ENCODE measurements around the gene DCP1A. TPM values are rescaled to one million over a fixed set of nuclear protein-coding genes. Genes with fewer than 3 reads are reported as not detected.

Gene DCP1A
- total and polyA plus RNA-seq, 9 of the 15 experiments (the other 6 are each of a cell fraction or from before 2014, with no cell fraction given): 6.6 to 33.7 (median 13.3) TPM

DNA sequence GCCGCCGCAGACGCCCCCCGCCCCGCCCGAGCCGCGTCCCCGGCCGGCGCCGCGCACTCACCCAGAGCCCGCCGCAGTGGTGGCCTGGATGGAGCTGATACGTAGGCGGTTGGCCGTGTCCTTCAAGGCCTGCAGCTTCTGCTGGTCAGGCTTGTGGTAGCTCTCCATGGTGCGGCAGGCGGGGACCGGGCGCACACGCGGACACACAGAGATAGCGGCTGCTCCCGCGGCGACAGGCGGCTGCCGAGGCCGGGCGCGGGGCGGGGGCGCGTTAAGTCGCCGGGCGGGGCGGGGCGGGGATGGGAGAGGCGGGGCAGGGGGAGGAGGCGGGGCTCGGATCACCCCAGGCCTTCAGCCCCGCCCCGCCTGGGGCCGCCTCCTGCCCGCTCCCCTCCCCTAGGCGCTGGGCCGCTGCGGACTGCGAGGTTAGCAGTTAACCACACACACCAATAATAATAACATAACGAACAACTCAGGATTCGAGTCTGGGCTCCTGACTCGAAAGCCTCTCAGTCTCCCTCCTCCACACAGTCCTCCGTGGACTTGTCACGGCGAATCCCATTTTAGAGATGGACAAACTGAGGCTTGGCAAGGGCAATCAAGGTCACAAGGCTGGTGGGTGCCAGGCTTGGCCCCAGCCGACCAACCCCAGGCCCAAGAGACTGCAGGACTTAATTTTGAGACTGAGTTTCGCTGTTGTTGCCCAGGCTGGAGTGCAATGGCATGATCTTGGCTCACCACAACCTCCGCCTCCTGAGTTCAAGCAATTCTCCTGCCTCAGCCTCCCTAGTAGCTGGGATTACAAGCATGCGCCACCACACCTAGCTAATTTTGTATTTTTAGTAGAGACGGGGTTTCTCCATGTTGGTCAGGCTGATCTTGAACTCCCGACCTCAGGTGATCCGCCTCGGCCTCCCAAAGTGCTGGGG, 91.3 kb downstream of the DCP1A start, which contains the start of gene TKT:
Gene TKT, minus strand, starts transcription at position 248 of the 929 bp plus-strand sequence. Its CDS starts 80 bp downstream, at position 168.
- H3K4me3 ChIP-seq: peak within 1 kb of the TSS; percentile 85
- H3K79me2 ChIP-seq (ENCODE audit: control insufficient read depth, insufficient read depth, low read length): peaks cover 51% of the 10 kb centered on the region
- H3K27me3 ChIP-seq (ENCODE audit: control insufficient read depth in 2 of 2, insufficient read depth in 2 of 2, low read length in 2 of 2): no peaks in the 10 kb centered on the region
- intact Hi-C loops (cut with micrococcal nuclease): no loop called here
- 19% methylated on average over 13 of the region's 66 CpGs for WGBS (ENCODE audit: insufficient coverage, low coverage, missing lambda C conversion rate)
- peak; percentile 85 for ATAC-seq
- peak within 1 kb of the TSS; percentile 78 to 97 for H3K9ac ChIP-seq (ENCODE audit: insufficient read depth in 1 of 2, low read depth in 2 of 2, low read length in 2 of 2)
- FAIRE-seq: no peak
- peaks cover 2% of the 10 kb centered on the region for H3K9me1 ChIP-seq (ENCODE audit: control insufficient read depth, insufficient read depth, low read length)
- in situ Hi-C loops (cut with MboI): no loop called here
- BruUV-seq (replicated peaks): no TSS peak
- H3K4me2 ChIP-seq (ENCODE audit: insufficient read depth, low read length): peak within 1 kb of the TSS; percentile 89
- CTCF ChIA-PET (ENCODE audit: low intra/inter-chr PET ratio): no interaction called here
- H3K4me1 ChIP-seq (replicated peaks in 1 of 2; ENCODE audit: control insufficient read depth in 2 of 2, insufficient read depth in 2 of 2, low read length in 2 of 2): peaks cover 33 to 49% of the 10 kb centered on the region in 2 experiments; a peak in 4 of 5 replicates
- peak within 1 kb of the TSS; percentile 77 for H3K27ac ChIP-seq (ENCODE audit: extremely low read depth, low read depth, low read length)
- peaks cover 25% of the 10 kb centered on the region for H4K20me1 ChIP-seq (replicated peaks; ENCODE audit: control insufficient read depth, insufficient read depth, low read length)
- POLR2A ChIA-PET: interaction anchor here (1.5 kb wide), 1 partner anchor 13 kb away, joined by 3 read pairs; no protein-coding TSS in a partner anchor
- no peaks in the 10 kb centered on the region for H3K9me3 ChIP-seq (replicated peaks; ENCODE audit: control insufficient read depth, insufficient read depth, low read depth, low read length)
- H2AFZ ChIP-seq (ENCODE audit: low read depth, low read length): peak within 1 kb of the TSS; percentile 76
- peak; percentile 91 to 98 (median 97) for DNase-seq (ENCODE audit: extremely low read depth in 1 of 4, low spot score in 3 of 4)
- H3K36me3 ChIP-seq (ENCODE audit: control insufficient read depth, insufficient read depth, low read length): peaks cover 25% of the 10 kb centered on the region
- TF ChIP-seq IFI16 (CRISPR knock-in tag; IDR thresholded peaks at IDR 0.05): no peak
- no peak for TF ChIP-seq BRD9 (IDR thresholded peaks at IDR 0.05; ENCODE audit: low read depth, partially characterized antibody)
- peak; percentile 96 for TF ChIP-seq ZNF263 (CRISPR knock-in tag; IDR thresholded peaks at IDR 0.05; ENCODE audit: borderline replicate concordance)
- TF ChIP-seq, protein P1, sequence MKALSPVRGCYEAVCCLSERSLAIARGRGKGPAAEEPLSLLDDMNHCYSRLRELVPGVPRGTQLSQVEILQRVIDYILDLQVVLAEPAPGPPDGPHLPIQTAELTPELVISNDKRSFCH (CRISPR knock-in tag; IDR thresholded peaks at IDR 0.05): no peak
- TF ChIP-seq, protein P1 (tag; IDR thresholded peaks at IDR 0.05): peak; percentile 21; the same call in 1 of the 2 replicates
- TF ChIP-seq SMARCE1 (IDR thresholded peaks at IDR 0.05): 0 out of 2 replicates have a peak, but pooled peaks have one; percentile 23
- TF ChIP-seq, protein P2, sequence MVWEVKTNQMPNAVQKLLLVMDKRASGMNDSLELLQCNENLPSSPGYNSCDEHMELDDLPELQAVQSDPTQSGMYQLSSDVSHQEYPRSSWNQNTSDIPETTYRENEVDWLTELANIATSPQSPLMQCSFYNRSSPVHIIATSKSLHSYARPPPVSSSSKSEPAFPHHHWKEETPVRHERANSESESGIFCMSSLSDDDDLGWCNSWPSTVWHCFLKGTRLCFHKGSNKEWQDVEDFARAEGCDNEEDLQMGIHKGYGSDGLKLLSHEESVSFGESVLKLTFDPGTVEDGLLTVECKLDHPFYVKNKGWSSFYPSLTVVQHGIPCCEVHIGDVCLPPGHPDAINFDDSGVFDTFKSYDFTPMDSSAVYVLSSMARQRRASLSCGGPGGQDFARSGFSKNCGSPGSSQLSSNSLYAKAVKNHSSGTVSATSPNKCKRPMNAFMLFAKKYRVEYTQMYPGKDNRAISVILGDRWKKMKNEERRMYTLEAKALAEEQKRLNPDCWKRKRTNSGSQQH (CRISPR knock-in tag; IDR thresholded peaks at IDR 0.05): no peak
- TF ChIP-seq ARID1B (IDR thresholded peaks at IDR 0.05): 0 out of 2 replicates have a peak, but pooled peaks have one; percentile 37
- TF ChIP-seq NCOA4 (IDR thresholded peaks at IDR 0.05; ENCODE audit: partially characterized antibody): peak; percentile 76
- no peak for TF ChIP-seq DNMT1 (IDR thresholded peaks at IDR 0.05)
- TF ChIP-seq, protein P3, sequence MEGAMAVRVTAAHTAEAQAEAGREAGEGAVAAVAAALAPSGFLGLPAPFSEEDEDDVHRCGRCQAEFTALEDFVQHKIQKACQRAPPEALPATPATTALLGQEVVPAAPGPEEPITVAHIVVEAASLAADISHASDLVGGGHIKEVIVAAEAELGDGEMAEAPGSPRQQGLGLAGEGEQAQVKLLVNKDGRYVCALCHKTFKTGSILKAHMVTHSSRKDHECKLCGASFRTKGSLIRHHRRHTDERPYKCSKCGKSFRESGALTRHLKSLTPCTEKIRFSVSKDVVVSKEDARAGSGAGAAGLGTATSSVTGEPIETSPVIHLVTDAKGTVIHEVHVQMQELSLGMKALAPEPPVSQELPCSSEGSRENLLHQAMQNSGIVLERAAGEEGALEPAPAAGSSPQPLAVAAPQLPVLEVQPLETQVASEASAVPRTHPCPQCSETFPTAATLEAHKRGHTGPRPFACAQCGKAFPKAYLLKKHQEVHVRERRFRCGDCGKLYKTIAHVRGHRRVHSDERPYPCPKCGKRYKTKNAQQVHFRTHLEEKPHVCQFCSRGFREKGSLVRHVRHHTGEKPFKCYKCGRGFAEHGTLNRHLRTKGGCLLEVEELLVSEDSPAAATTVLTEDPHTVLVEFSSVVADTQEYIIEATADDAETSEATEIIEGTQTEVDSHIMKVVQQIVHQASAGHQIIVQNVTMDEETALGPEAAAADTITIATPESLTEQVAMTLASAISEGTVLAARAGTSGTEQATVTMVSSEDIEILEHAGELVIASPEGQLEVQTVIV (CRISPR knock-in tag; IDR thresholded peaks at IDR 0.05; ENCODE audit: borderline replicate concordance): no peak
- TF ChIP-seq, protein P4, sequence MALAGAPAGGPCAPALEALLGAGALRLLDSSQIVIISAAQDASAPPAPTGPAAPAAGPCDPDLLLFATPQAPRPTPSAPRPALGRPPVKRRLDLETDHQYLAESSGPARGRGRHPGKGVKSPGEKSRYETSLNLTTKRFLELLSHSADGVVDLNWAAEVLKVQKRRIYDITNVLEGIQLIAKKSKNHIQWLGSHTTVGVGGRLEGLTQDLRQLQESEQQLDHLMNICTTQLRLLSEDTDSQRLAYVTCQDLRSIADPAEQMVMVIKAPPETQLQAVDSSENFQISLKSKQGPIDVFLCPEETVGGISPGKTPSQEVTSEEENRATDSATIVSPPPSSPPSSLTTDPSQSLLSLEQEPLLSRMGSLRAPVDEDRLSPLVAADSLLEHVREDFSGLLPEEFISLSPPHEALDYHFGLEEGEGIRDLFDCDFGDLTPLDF (CRISPR knock-in tag; IDR thresholded peaks at IDR 0.05): no peak
- no peak for TF ChIP-seq CHD1 (IDR thresholded peaks at IDR 0.05; ENCODE audit: low read length)
- peak; percentile 100 for TF ChIP-seq BCOR (IDR thresholded peaks at IDR 0.05)
- peak; percentile 85; the same call in 1 of the 2 replicates for TF ChIP-seq PTBP1 (IDR thresholded peaks at IDR 0.05; ENCODE audit: low read depth, low read length)
- peak; percentile 68; the same call in 1 of the 2 replicates for TF ChIP-seq RB1 (IDR thresholded peaks at IDR 0.05; ENCODE audit: low read depth)

All from K562 (cell line).